22Rv1 (cell line): Measurements from ENCODE around the gene PRSS21.

Experiments used
- H3K27ac ChIP-seq: fragments of 450-650 bp; 2 replicates; pipeline ENCODE4 v1.5.1; 2017
- ZFX ChIP-seq: fragments of 450-650 bp; IDR thresholded peaks from 2 replicates; pipeline ENCODE4 v1.6.1; 2017; ENCODE audit warnings: antibody characterized with exemption, borderline replicate concordance
- TF ChIP-seq, protein P1 (sequence below): fragments of 450-650 bp; IDR thresholded peaks from 2 replicates; pipeline ENCODE4 v1.5.1; 2017; ENCODE audit warnings: mild to moderate bottlenecking

PRSS21 gene

GRCh38 chr16:2828876-2829430 lies 11.9 kb downstream of the PRSS21 start:
- TF ChIP-seq ZFX, result no peak
- TF ChIP-seq, protein P1, sequence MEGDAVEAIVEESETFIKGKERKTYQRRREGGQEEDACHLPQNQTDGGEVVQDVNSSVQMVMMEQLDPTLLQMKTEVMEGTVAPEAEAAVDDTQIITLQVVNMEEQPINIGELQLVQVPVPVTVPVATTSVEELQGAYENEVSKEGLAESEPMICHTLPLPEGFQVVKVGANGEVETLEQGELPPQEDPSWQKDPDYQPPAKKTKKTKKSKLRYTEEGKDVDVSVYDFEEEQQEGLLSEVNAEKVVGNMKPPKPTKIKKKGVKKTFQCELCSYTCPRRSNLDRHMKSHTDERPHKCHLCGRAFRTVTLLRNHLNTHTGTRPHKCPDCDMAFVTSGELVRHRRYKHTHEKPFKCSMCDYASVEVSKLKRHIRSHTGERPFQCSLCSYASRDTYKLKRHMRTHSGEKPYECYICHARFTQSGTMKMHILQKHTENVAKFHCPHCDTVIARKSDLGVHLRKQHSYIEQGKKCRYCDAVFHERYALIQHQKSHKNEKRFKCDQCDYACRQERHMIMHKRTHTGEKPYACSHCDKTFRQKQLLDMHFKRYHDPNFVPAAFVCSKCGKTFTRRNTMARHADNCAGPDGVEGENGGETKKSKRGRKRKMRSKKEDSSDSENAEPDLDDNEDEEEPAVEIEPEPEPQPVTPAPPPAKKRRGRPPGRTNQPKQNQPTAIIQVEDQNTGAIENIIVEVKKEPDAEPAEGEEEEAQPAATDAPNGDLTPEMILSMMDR, result no peak

DNA sequence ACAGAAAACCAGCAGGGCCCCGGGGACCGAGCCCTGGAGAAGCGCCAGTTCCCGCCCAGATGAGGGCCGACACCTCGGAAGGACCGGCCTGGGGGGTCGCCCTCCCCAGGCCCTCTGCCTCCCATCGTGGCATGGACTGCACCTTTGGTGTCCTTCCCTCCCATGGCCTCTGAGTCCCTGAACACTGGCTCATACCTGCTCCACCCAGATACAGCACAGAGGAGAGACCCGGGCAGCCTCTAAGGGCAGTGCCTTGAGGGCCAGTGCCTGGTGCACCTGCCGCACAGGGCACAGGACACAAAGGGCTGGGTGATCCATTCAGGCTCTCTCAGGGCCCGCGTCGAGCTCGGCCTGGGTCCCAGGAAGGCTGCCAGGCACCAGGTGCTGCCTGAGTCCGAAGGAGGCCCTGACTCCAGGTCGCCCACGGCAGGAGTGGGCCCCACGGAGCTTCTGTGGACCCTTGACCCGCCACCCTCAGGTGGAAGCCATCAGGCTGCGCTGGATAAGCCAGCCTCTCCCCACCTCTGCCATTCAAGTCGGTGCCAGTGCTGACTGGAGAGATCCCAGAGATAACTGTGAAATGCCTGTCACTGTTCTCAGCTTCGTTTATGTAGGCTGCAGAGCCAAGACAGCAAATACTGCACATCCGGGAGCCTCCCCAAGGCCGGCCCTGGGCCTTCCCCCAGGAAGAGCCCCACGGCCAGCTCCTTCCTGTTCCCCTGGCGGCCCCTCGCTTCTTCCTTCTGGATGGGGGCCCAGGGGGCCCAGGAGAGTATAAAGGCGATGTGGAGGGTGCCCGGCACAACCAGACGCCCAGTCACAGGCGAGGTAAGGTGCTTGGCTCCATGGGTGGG lies 12.7 kb downstream of the PRSS21 start, which contains the start of gene ZG16B:
ZG16B (plus strand) TSS at position 803 of the 854 bp plus-strand sequence. CDS start 139 bp downstream, outside the sequence.
- H3K27ac ChIP-seq, result peak within 1 kb of the TSS; percentile 94
- TF ChIP-seq, protein P1, result no peak
- TF ChIP-seq ZFX, result no peak

More at GRCh38 chr16:2828876-2829430, 11.9 kb downstream of the PRSS21 start:
- H3K27ac ChIP-seq, result peak overlapping the region; percentile 94

DNA sequence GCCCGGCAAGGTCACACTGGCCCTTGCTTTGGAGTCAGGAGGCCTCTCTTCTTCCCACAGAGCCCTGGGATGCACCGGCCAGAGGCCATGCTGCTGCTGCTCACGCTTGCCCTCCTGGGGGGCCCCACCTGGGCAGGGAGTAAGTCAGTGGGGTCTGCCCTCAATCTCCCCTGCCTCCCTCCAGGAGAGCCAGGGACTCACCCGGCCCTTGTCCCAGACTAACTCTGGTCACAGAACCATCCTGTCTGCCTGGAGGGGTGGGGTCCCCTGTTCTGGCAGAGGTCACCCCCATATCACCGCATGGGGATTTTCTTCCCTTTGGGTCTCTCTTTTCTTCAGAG lies 13.3 kb downstream of the PRSS21 start:
- H3K27ac ChIP-seq, result peak overlapping the region; percentile 94
- TF ChIP-seq, protein P1, result no peak
- no peak for TF ChIP-seq ZFX

- no peak overlapping the region for H3K27ac ChIP-seq
- no peak for TF ChIP-seq ZFX
- TF ChIP-seq, protein P1, result no peak
Measured at GRCh38 chr16:2831203-2831602, 14.2 kb downstream of the PRSS21 start.

DNA sequence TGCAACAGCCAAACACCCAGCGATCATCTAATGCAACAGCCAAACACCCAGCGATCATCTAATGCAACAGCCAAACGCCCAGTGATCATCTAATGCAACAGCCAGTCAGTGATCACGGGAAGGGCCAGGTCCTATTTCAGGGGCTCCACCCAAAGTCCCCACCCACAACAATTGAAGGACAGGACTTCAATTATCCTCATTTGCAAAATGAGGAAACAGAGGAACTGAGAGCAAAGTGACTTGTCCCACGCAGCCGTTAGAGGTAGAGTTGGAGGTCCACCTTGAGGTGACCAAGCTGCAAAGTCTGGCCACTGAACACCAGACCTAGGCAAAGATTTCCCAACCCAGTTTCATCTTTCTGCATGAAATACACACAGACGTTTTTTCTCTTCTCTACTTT lies 16.7 kb downstream of the PRSS21 start:
- TF ChIP-seq ZFX, result no peak
- TF ChIP-seq, protein P1, result no peak
- H3K27ac ChIP-seq, result no peak overlapping the region

- no peak for TF ChIP-seq ZFX
- TF ChIP-seq, protein P1, result no peak
- no peak overlapping the region for H3K27ac ChIP-seq
Measured at GRCh38 chr16:2834968-2835367, 17.9 kb downstream of the PRSS21 start.
